Tibial nerve (tissue), 3 donors: ENCODE results near the gene TMEM255B.

ENCODE experiments used
- POLR2A ChIP-seq, 2 donors: fragments of 450-650 bp; IDR thresholded peaks; one replicate each; pipeline ENCODE4 v1.6.1; 2017; ENCODE audit warnings: antibody characterized with exemption in 2 of 2, mild to moderate bottlenecking in 2 of 2, moderate library complexity in 2 of 2
- TF ChIP-seq, protein P1 (sequence below), 5 experiments: fragments of 200-600 bp in 3 of 5; fragments of 450-650 bp in 2 of 5; sonication (generic) in 3 of 5; IDR thresholded peaks; one replicate each; pipeline ENCODE4 v1.5.1; 2016 to 2019; ENCODE audit warnings: antibody characterized with exemption in 5 of 5, mild to moderate bottlenecking in 3 of 5, moderate library complexity in 2 of 5

DNA sequence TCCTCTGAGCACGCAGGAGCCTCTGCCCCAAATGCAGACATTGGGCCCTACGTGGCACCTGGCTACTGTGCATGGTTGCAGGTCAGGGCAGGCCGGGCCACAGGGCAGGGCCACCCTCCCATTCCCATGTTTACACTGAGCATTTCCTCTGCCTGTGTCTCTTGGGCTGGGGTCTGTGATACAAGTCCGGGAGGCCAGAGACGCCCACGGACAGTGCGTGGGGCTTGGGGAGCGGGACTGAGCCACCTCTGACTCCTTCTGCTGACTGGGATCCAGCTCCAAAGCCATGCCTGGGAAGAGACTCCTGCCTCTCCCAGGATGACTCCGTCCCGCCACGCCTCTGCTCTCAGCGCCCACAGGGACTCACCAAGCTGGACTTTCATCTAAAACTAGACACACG lies 86.0 kb downstream of the TMEM255B start:
- TF ChIP-seq, protein P1, sequence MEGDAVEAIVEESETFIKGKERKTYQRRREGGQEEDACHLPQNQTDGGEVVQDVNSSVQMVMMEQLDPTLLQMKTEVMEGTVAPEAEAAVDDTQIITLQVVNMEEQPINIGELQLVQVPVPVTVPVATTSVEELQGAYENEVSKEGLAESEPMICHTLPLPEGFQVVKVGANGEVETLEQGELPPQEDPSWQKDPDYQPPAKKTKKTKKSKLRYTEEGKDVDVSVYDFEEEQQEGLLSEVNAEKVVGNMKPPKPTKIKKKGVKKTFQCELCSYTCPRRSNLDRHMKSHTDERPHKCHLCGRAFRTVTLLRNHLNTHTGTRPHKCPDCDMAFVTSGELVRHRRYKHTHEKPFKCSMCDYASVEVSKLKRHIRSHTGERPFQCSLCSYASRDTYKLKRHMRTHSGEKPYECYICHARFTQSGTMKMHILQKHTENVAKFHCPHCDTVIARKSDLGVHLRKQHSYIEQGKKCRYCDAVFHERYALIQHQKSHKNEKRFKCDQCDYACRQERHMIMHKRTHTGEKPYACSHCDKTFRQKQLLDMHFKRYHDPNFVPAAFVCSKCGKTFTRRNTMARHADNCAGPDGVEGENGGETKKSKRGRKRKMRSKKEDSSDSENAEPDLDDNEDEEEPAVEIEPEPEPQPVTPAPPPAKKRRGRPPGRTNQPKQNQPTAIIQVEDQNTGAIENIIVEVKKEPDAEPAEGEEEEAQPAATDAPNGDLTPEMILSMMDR (IDR thresholded peaks at IDR 0.05), result no peak
- TF ChIP-seq POLR2A (IDR thresholded peaks at IDR 0.05), result no peak
